GM04504 (cell line): ENCODE measurements around the gene DGKK.
"Not testable (repeated sequence)": the region's sequence is repeated elsewhere in the genome, so short reads cannot be mapped to it uniquely, and the experiment has no call there.

Experiments
- DNase-seq: peaks from one replicate; pipeline ENCODE4 v3.0.0-alpha.2; 2012; ENCODE audit warnings: low read depth

The DGKK gene

DNA sequence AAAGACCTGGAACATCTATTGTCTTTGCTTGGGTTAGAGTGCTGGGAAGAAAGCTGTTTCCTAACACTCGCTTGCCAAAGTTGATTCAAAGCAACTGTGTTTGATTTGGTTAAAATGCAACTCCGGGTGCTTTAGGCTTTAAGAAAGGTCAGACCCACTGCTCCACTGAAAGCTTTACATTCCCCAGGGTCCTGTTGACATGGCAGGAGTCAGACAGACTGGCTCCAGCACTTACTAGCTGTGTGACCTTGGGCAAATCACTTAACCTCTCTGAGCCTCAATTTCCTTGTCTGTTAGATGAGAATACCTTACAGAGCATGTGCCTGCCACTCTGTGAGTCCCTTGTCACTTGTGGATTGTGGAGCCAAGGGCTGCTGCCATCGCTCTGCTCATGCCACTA, 39.0 kb downstream of the DGKK start:
- DNase-seq: no peak

DNA sequence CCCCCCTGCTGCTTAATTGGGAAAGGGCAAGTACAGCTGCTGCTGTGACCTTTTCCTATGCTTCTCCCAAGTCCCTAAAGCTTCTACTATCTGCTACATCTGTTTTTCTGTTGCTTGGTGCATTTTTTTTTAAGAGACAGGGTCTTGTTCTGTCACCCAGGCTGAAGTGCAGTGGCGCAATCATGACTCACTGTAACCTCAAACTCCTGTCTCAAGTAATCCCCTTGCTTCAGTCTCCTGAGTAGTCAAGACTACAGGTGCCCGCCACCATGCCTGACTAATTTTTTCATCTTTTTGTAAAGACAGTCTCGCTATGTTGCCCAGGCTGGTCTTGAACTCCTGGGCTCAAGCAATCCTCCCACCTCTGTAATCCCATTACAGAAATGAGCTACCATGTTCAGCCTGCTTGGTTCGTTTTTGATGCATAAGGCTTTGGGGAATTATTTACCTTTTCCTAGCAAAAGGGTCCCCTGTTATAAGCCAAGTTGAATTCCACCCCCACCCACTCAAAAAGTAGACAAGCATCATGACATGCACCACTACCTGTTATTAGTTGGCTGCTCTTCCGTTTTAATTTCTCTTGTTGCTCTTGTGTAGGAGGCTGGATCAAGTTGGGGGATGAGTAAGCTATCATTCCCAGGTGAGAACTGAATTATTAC, 39.6 kb downstream of the DGKK start:
- DNase-seq: no peak

DNA sequence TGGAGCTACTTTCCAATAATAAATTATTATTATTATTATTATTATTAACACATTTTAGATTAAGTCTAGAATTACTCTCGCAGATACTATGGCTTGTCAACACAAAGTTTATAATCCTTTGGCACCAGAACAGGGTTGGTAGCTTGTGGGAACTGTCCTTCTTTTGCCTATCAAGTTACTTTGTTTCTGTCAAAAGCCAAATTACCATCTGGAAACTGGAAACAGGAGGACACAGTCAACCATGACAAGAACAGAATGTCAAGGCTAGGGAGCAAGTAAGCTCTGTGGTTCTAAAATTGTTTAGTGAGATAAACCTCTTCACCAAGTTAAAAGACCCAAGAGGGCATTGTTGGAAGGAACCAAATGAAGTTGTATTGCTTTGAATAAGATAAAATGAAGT, 42.5 kb downstream of the DGKK start:
- no peak for DNase-seq

DNA sequence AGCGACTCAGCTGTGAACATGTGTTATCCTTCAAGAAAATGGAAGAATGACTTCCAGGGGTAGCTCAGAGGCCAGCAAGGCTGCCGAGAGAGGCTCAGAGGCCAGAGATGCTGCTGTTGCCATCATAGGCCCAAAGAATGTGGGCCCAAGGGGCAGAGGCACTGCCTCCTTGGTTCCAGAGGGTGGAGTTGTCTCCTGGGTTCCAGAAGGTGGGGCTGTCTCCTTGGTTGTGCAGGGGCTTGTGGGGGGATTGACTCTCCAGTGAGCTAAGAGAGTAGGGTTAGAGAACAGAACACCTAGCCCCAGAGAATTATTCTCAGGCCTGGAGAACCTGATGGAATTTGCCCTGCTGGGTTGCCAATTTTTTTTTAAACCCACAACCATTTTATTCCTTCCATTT, 62.6 kb downstream of the DGKK start:
- DNase-seq: no peak

DNA sequence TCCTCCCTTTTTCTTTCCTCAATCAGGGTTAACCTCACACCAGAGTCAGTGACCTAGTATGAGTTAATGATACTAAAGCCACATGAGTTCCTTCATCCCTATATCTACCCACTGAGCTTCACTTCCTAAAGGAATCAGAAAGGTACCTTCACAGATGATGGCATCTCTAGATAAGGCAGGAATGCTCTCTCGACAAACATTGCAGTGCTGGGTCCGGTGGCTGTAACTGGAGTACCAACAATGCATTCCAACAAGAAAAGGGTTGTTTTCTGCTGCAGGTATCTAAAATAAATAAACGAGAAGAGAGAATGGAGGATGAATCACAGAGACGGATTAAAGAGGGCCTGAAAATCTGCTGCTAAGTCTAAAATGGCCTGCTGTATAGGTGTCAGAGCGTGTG, 66.7 kb downstream of the DGKK start:
- no peak for DNase-seq

DNA sequence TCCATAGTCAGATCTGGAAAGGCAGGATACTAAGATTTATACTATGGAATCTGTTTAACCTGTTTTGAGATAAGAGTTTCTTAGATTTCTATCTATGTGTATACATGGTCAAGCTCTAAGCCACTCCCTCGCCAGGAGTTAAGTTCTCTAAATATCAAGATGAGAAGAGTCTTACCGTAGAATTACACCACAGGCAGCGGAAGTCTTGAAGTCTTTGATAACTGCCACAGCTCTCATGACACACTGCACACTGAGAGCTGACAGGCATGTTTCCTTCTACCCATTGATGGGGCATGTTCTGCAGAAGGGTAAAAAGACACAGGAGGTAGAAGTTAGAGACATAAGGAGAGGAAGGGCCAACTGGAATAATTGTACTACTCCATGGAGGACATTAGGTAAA, 67.7 kb downstream of the DGKK start:
- DNase-seq: no peak

DNA sequence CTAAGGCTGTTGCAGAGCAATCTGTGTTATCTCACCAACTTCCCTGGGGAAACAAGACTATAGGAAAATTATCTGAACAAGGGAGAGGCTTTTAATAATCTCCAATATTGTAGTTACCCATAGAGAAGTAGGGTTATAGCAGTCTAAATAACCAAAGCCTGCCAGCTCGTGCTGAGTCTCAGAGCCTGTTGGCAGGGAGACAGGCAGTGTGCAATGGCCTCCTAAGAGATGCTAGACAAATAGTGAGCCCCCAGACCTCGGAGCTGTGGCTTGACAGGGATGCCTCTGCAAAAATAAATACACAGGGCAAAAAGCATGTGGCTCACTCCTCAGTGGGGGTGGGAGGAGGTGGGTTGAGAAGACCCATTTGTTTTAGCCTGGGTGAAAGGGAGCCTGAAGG, 76.7 kb downstream of the DGKK start:
- no peak for DNase-seq

DNA sequence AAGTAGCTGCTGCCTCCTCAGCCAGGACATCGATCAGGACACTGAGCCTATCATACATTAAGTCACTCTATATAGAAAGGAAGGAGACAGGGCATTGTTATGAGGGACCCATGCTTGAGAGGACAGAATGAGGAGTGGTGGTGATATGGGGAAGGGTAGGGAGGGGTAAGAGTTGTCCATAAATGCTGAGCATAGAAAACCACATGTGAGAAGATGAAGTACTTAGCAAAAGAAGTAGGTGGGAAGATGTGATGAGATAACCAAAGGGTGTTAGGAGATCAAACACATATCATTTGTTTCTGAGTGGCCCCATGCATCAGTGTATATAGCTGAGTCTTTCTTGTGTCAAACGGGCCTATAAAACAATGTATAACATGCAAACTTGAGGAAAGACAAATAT, 84.1 kb downstream of the DGKK start:
- no peak for DNase-seq

DNA sequence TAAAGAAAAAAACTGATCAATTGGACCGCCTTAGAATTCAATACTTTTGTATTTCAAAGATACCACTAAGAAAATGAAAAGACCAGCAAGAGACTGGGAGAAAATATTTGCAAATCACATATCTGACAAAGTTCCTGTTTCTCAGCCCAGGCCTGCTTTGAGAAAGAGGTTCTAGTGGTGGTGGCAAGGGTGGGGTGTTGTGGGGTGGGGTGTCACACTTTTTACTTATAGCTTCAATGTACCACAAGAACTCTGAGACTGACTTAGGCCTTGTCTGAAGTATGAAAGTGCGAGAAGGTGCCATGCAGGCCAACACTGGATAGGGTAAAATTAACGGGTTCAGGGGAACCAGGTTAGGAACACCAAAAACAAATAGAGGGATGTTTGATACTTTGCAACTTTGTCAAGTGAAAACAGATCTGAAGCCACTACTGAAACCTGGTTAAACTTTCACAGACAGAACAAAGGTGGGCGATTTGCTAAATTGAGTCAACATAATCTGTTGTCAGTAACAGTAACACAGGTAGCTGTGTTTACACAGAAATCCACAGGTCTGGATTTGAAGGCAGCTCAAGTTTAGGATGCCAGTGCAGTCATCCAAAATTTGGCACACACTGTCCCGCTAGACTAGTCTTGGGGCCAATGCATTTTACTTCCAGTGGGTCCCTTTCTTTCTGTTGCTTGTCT, 88.8 kb downstream of the DGKK start:
- no peak for DNase-seq

DNA sequence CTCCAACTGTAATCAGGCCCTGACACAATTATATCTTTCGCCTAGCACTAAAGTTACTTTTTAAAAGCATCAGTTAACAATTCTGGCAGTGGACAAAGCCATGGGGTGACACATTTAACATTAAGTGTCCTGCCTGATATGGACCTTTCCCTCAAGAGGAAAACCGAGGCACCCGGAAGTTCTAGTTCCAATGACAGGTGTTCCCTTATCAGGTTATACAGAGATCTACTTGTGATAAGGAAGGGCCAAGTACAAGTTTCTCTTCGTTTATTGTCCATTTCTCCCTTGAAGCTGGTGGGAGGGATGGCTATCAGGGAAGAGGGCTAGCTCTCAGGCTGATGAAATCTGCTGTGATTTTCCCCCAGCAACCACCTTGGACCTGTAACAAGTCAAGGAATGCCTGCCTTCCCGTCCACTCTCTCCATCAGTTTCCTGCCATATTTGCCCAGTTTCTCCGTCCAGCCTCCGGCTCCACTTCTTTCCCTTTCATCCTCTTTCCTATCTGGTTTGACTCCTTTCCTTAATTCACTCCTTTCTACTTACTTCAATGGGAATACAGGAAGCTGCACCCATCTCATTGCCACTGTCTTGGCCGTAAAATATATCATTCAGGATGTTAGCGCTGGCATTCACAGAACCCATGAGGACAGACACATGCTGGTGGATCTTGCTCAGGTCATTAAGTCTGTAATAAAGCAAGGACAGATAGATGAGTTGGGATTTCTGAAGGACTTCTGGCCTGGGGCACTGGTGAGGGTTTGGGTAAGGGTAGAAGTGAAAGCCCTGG, 95.0 kb downstream of the DGKK start:
- DNase-seq: no peak

DNA sequence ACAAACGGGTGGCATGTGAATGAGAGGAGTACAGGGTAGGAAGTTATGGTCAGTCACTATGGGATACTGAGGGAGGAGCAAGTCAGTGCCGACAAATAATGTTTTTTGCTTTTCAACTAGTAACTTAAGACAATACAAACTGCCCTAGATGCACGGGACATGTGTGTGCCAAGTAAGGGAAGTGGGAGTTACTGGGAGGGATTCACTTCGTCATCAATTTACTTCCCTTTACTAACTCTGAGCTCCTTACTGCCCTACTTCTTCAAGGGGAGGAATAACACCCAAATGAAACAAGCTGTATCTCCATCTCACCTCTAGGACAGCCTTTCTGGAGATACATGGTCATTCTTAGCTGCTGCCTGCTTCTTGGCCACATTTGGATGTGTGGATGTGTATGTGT, 97.7 kb downstream of the DGKK start:
- DNase-seq: no peak

DNA sequence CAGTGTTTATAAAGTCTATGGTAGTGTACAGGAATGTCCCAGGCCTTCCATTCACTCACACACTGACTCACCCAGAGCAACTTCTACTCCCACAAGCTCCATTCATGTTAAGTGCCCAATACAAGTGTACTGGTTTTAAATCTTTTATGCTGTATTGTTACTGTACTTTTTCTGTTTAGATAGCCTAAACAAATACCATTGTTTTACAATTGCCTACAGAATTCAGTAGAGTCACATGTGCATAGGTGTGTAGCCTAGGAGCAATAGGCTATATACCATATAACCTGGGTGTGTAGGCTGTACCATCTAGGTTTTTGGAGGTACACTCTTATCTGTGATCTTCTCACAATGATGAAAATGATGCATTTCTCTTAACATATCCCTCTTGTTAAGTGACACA, 126.7 kb downstream of the DGKK start:
- no peak for DNase-seq

DNA sequence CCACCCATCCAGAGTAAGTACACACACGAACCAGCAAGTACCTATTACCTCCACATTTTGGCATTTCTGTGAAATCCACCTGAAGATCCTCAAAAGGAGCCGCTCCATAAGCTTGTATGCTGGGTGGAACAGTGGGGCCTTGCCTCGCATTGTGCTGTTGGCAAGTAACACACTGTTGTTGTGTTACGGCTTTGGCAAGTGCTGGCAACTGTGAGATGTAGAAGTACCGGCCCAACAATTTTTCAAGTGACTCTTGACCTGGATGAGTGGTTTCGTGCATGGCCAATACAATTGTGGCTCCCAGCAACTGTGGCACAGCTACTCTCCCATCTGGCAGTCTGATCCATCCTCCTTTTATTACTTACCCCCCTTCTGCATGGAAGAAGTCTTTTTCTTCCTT, 137.3 kb downstream of the DGKK start:
- no peak for DNase-seq

DNA sequence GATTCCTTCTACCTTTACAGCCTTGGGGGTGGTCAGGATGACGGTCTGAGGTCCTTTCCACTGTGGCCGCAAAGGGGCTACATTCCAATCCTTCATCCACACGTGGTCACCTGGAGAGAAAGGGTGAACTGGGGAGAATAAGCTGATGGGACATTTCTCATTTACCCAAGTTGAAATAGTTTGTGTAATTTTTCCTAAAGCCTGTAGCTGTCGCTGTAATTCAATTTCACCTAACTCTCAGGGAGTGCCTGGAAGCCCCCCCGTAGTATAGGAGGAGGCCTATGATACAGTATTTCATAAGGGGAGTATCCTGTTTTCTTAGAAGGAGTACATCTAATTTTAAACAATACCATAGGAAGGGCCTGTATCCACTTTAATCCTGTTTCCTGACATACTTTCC, 138.0 kb downstream of the DGKK start:
- DNase-seq: not testable (repeated sequence)

DNA sequence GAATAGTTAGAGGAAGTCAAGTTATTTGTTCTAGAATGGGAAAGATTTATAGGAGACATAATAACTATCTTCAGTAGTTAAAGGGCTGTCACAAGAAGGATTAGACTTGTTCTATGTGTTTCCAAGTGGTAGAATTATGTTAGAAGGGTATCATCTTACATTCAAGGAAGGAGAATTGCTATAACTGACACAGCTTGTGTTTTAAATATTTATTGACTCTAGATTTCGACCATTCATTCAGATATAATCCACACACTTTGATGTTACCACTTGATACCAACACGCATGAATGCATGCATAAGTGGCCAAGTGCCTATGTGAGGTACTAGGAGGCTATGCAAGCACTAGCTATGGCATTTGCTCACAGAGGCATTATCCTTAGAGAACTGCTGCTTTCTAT, 143.4 kb downstream of the DGKK start:
- DNase-seq: no peak
